Medulla oblongata (tissue), 1 donor: ENCODE measurements around the gene SAMD4A.

ENCODE experiments used
- DNase-seq: peaks from one replicate; pipeline ENCODE4 v3.0.0-alpha.2; 2015; ENCODE audit errors: extremely low spot score

Gene SAMD4A

DNA sequence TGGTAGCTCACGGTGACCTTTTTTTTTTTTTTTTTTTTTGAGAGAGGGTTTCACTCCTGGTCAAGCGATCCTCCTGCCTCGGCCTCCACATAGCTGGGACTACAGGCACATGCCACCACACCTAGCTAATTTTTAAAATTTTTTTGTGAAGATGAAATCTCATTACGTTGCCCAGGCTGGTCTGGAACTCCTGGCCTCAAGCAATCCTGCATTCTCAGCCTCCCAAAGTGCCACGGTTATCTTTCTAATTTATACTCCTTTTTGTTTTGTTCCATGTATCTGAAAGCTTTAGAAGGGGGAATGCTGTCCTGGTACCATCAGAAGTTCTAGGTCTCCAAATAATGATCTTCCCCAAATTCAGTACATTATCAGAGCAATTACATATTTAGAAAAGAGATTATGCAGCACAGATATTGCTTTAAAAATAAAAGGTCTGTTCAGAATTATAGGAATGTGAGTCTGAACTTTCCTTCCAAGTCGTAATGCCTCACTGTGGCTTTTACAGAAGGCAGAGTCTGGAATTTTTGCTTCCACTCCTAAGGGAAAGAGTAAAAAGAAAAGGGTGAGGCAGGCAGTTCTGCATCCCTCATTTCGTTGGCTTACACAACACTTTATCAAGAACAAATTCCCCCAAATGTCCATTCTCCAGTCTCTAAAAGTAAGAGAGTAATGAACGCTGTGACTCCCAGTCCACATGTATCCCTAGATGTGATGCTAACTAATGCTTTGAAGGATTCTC, 262.7 kb downstream of the SAMD4A start:
- no peak for DNase-seq

DNA sequence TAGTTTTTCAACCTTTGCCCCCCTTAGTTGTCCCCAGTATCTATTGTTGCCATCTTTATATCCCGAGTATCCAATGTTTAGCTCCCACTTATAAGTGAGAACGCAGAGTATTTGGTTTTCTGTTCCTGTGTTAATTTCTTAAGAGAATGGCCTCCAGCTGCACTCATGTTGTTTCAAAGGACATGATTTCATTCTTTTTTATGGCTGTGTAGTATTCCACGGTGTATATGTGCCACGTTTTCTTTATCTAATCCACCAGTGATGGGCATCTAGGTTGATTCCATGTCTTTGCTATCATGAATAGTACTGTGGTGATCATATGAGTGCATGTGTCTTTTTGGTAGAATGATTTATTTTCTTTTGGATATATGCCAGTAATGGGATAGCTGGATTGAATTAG, 263.7 kb downstream of the SAMD4A start:
- DNase-seq, result no peak

GRCh38 chr14:54834081-54834480, 267.2 kb downstream of the SAMD4A start:
- DNase-seq, result no peak

DNA sequence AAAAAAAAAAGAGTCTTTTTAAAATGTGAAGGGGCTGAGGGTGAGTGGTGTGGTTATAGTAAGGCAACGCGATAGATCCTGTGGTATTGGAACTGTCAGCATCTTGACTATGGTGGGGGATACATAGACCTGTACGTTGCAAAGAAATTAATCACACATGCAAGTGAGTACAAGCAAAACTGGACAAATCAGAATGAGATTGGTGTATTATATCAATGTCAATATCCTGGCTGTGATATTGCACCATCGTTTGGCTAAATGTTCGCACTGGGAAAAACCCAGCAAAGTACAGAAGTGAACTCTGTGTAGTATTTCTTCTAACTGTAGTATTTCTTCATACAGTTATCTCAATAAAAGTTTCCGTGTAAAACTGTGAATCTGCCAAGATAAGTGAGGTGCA, 267.8 kb downstream of the SAMD4A start:
- no peak for DNase-seq

DNA sequence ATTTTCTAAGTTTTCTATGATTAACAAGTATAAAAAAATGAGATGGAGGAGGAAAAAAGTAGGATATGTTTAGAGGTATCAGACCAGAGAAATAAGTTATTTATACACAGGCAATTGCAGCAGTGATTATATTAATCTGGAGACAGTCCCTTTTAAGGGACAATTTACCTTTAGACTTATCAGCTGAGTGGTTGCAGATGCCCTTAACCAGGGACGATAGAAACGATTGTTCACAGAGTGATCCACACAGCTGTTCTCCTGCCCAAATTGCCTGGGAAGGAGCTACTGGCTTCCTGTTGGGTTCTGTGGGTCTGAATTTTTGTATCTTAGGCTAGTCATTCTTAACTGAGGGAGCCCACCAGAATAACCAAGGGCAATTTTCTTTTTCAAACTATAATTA, 269.3 kb downstream of the SAMD4A start:
- no peak for DNase-seq

DNA sequence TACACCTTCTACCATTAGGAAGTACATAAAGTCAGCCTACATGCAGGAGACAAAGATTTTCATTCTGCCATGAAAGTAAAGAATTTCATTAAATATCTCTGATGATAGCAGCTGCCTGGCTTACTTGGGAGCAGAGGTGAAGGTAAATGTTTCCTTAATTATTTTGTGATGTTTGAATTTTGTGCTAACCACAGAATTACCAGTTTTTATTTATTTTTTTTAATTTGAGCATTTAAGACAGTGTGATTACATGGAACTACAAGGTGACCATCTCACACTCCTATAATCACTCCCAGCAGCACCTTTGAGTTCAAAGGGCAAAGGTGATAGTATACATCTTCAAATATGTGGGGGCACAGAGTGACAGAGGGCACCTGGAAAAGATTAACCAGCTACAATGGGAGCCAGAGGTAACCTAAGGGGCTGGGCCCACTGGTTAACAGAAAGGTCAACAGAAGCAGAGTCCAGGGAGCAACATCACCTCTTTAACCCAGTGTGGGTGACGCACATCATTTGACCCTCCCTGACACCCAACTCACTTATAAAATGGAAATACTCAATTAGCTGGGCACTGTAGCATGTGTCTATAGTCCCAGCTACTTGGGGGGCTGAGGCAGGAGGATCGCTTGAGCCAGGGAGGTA, 270.7 kb downstream of the SAMD4A start:
- DNase-seq, result no peak

GRCh38 chr14:54838931-54839512, 272.1 kb downstream of the SAMD4A start:
- no peak for DNase-seq

GRCh38 chr14:54839701-54840119, 272.8 kb downstream of the SAMD4A start:
- DNase-seq, result no peak

DNA sequence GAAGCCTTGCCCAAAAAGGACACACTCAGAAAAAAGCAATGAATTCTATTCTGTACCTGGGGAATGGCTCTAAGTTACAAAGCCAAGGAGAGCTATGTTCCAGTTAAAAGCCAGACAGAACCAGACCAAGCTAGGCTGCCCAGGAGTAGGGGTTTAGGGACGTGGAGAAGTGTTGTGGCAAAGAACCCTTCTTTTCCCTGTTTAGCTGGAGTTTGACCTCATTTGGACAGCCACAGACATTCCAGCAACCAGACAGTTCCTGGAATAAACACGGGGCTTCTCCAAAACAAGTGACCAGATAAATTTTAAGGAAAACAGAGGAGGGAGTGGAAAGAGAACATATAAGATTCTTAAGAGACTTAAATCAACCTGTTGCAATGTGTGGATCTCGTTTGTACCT, 273.4 kb downstream of the SAMD4A start:
- no peak for DNase-seq

DNA sequence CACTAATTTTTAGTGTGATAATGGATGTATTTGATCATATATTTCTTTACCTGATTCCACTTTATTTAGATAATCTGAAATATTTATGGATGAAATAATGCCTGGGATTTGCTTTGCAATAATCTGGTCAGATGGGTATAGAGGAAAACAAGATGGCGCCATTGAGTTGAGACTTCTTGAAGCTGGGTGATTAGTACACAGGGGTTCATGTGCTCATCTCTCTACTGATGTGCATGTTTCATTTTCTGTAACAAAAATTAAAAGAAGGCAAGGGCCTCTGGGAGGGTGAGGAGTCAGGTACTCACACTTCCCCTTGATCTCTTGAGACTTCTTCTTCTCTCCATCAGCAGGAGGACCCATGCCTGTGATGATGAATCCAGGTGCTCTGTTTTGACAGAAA, 273.9 kb downstream of the SAMD4A start:
- DNase-seq, result no peak
